Measurements from ENCODE around the gene CDK5R2. TPM values are rescaled to one million over a fixed set of nuclear protein-coding genes. Genes with fewer than 3 reads are reported as not detected.

Gene CDK5R2
- polyA plus RNA-seq, 1 donor (not counting 4 experiments of a cell fraction or from before 2014, with no cell fraction given) = not detected

DNA sequence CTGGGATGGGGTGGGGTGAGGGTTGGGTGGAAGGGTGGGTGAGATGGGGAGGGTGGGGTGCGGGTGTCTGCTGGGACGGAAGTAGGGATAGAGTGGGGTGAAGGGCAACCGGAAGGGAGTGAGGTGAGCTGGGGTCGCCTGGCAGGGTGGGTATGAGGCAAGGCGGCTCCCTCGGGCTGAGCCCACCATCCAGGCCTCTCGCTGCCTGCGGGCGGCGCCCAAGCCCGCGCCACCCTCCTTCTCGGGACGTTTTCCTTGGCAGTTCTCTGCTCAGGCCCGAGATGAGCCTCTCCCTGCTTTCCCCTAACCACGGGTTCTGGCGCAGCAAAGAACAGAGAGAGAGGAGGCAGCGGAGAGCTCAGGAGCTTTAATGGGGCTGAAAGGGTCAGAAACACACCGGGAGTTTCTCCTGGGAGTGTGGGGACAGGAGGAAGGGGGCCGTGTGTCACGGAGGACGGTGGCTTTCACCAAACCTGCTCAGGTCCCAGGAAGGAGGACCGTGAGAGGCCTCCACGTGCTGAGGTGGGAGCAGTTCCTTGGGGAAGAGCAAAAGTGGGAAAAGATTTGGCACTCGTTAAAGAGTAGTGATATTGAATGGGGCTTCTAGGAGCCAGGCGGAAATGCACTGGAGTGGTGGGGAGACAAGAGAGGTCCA, 21.4 kb downstream of the CDK5R2 start:
- H3K27me3 ChIP-seq (ENCODE audit: control insufficient read depth, extremely low read depth, insufficient read depth, low read length) = peaks cover 75% of the 10 kb centered on the region
- H4K20me1 ChIP-seq (ENCODE audit: control insufficient read depth, extremely low read depth, insufficient read depth, low read length) = no peaks in the 10 kb centered on the region
- peak overlapping the region; percentile 37 for H3K4me2 ChIP-seq (ENCODE audit: control insufficient read depth, extremely low read depth, insufficient read depth, low read depth, low read length)
- FAIRE-seq (no peak), DNase-seq (ENCODE audit: low read depth, low spot score) (no peak)
- H3K4me3 ChIP-seq (ENCODE audit: control insufficient read depth in 2 of 3, extremely low read depth in 1 of 3, insufficient read depth in 2 of 3, low read depth in 1 of 3, low read length in 3 of 3) = no peak overlapping the region
- TF ChIP-seq, protein P1, sequence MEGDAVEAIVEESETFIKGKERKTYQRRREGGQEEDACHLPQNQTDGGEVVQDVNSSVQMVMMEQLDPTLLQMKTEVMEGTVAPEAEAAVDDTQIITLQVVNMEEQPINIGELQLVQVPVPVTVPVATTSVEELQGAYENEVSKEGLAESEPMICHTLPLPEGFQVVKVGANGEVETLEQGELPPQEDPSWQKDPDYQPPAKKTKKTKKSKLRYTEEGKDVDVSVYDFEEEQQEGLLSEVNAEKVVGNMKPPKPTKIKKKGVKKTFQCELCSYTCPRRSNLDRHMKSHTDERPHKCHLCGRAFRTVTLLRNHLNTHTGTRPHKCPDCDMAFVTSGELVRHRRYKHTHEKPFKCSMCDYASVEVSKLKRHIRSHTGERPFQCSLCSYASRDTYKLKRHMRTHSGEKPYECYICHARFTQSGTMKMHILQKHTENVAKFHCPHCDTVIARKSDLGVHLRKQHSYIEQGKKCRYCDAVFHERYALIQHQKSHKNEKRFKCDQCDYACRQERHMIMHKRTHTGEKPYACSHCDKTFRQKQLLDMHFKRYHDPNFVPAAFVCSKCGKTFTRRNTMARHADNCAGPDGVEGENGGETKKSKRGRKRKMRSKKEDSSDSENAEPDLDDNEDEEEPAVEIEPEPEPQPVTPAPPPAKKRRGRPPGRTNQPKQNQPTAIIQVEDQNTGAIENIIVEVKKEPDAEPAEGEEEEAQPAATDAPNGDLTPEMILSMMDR (optimal IDR thresholded peaks at IDR 0.05 in 1 of 3, IDR thresholded peaks at IDR 0.05 in 1 of 3, conservative IDR thresholded peaks at IDR 0.05 in 1 of 3; ENCODE audit: extremely low read depth in 1 of 3, insufficient read depth in 2 of 3, low read length in 3 of 3) = peak in 2 of 3 experiments; percentile 5 to 26
- TF ChIP-seq EZH2 (IDR thresholded peaks at IDR 0.05; ENCODE audit: low read length) = peak; percentile 100
- no peak overlapping the region for H3K27ac ChIP-seq (ENCODE audit: control insufficient read depth, insufficient read depth, low read length)
- peaks cover 4% of the 10 kb centered on the region for H3K4me1 ChIP-seq (ENCODE audit: control insufficient read depth, extremely low read depth, insufficient read depth, low read length)
- H3K9me1 ChIP-seq (ENCODE audit: control insufficient read depth, extremely low read depth, insufficient read depth, low read length) = no peaks in the 10 kb centered on the region
- no peak overlapping the region for H2AFZ ChIP-seq (ENCODE audit: control insufficient read depth, low read length)
- no peaks in the 10 kb centered on the region for H3K79me2 ChIP-seq (ENCODE audit: control insufficient read depth, insufficient read depth, low read length)
- no peak overlapping the region for H3K9ac ChIP-seq (ENCODE audit: control insufficient read depth, extremely low read depth, insufficient read depth, low read length)
- H3K36me3 ChIP-seq (ENCODE audit: control insufficient read depth in 2 of 2, extremely low read depth in 1 of 2, insufficient read depth in 2 of 2, low read length in 2 of 2) = no peaks in the 10 kb centered on the region
- H3K9me3 ChIP-seq (ENCODE audit: control insufficient read depth, low read depth, low read length) = no peaks in the 10 kb centered on the region
- dilution Hi-C loops (cut with MboI; ENCODE audit: extremely low pct_ligation_motif_present, low sequenced_read_pairs) = no loop called here

GRCh38 chr2:218981390-218981880, 22.0 kb downstream of the CDK5R2 start:
- DNase-seq (ENCODE audit: low read depth, low spot score) (no peak), FAIRE-seq (no peak)
- Histone ChIP-seq H3K4me2 (ENCODE audit: control insufficient read depth, extremely low read depth, insufficient read depth, low read depth, low read length) (peak overlapping the region; percentile 37), H3K4me3 (ENCODE audit: control insufficient read depth in 2 of 3, extremely low read depth in 1 of 3, insufficient read depth in 2 of 3, low read depth in 1 of 3, low read length in 3 of 3) (no peak overlapping the region), H3K9me1 (ENCODE audit: control insufficient read depth, extremely low read depth, insufficient read depth, low read length) (no peaks in the 10 kb centered on the region), H3K4me1 (ENCODE audit: control insufficient read depth, extremely low read depth, insufficient read depth, low read length) (peaks cover 4% of the 10 kb centered on the region), H3K36me3 (ENCODE audit: control insufficient read depth in 2 of 2, extremely low read depth in 1 of 2, insufficient read depth in 2 of 2, low read length in 2 of 2) (no peaks in the 10 kb centered on the region), H2AFZ (ENCODE audit: control insufficient read depth, low read length) (no peak overlapping the region), H3K79me2 (ENCODE audit: control insufficient read depth, insufficient read depth, low read length) (no peaks in the 10 kb centered on the region), H4K20me1 (ENCODE audit: control insufficient read depth, extremely low read depth, insufficient read depth, low read length) (no peaks in the 10 kb centered on the region), H3K9me3 (ENCODE audit: control insufficient read depth, low read depth, low read length) (no peaks in the 10 kb centered on the region), H3K27me3 (ENCODE audit: control insufficient read depth, extremely low read depth, insufficient read depth, low read length) (peaks cover 75% of the 10 kb centered on the region), H3K9ac (ENCODE audit: control insufficient read depth, extremely low read depth, insufficient read depth, low read length) (no peak overlapping the region), H3K27ac (ENCODE audit: control insufficient read depth, insufficient read depth, low read length) (no peak overlapping the region)
- dilution Hi-C loops (cut with MboI; ENCODE audit: extremely low pct_ligation_motif_present, low sequenced_read_pairs) = no loop called here
- peak; percentile 61 for TF ChIP-seq EZH2 (IDR thresholded peaks at IDR 0.05; ENCODE audit: low read length)
- TF ChIP-seq, protein P1 (optimal IDR thresholded peaks at IDR 0.05 in 1 of 3, IDR thresholded peaks at IDR 0.05 in 1 of 3, conservative IDR thresholded peaks at IDR 0.05 in 1 of 3; ENCODE audit: extremely low read depth in 1 of 3, insufficient read depth in 2 of 3, low read length in 3 of 3) = no peak
